GF-D8 (cell line): Measurements from ENCODE around the gene HPS4.

ENCODE experiments used
- DNase-seq: peaks from one replicate; lab custom pipeline; 2025; lab: John Stamatoyannopoulos, UW

The HPS4 gene

DNA sequence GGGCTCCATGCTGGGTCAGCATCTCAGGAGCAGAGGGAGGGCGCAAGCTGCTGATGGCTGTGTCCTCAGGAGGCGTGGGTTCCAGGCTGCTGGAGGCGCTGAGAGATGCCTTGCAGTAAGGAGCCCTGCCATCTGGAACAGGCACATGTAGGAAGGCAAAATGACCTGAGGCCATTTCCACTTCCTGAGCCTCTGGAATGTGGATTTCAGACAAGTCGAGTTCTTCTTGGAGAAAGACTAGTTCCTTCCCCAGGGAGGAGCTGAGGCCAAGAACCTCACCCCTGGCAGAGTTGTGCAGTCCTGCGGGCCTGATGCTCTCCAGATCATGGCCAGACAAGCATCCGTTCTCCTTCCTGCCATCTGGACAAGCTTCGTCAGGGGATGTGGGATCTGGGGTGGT lies 19.3 kb downstream of the HPS4 start:
- DNase-seq = no peak

DNA sequence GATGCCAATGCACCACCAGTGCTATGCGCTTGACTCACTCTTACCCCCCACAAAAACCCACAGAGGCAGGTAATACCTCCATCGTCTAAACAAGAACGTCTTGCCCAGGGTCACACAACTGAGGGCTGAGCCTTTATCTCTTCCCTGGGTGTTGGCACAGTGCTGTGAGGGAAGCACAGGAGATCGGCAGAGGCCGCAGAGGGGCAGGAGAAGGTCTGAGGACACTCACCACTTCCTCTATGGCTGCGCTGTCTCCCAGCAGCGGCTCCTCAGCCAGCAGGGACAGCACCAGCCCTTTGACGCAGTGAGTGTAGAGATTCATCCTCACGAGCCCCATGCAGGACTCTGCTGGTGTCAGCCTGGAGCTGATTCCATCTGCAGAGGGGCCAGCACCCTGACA lies 19.9 kb downstream of the HPS4 start:
- no peak for DNase-seq

DNA sequence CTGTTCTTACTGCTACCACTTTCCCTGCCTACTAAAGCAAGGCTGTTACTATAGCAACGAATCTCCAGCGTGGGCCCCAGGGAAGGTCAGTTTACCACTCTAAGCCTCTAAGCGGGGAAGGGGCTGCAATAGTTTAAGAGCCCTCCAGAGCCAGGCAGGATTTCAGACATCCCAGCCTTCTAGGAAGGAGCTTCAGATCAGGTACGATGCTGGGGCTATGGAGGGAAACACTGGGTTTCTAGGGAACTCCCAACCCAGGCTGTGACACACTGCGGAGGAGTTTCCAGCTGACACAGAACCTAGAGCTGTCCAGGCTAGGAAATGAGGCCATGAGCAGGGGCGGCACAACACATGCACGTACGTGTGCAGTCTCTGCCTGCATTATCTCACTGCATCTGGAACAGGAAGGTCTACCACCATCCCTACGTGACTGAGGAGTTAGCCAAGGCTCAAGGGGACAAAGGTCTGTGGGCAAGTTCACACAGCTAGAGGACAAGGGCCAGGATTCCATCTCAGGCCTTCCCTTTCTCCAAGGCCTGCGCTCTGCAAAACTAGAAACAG lies 20.4 kb downstream of the HPS4 start:
- no peak for DNase-seq

DNA sequence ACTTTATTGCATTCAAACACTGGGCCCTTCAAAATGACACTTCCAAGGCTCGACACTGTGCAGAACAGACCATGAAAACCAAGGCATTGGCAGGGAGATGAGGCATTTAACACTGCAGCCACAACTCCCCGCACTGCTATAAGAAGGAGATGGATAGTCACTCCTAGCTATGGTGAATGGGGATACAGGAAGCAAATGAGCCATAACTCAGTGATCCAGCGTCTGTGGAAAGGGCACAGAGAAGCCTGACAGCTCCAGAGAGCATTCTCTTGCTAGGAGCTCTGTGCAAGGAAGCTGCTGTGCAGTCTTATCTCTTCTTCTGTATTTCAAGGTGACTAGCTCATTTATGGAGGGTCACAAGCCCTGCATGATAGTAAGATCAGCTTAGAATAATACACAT lies 20.9 kb downstream of the HPS4 start:
- DNase-seq = no peak

DNA sequence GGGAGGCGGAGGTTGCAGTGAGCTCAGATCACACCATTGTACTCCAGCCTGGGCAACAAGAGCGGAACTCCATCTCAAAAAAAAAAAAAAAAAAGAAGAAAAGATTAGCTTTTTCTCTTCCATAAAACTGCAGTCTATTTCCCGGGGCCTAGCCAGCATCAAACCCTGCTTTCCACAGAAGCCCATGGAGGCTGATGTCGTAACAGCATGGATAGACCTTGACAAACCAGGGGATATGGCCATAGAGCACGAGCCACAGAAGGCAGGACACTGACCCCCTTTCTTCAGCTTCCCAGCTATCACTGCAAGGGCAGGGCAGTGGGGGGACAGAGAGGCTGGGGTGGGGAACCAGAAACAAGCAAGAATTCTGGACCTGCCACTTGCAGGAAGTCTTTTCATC lies 21.5 kb downstream of the HPS4 start:
- no peak for DNase-seq

DNA sequence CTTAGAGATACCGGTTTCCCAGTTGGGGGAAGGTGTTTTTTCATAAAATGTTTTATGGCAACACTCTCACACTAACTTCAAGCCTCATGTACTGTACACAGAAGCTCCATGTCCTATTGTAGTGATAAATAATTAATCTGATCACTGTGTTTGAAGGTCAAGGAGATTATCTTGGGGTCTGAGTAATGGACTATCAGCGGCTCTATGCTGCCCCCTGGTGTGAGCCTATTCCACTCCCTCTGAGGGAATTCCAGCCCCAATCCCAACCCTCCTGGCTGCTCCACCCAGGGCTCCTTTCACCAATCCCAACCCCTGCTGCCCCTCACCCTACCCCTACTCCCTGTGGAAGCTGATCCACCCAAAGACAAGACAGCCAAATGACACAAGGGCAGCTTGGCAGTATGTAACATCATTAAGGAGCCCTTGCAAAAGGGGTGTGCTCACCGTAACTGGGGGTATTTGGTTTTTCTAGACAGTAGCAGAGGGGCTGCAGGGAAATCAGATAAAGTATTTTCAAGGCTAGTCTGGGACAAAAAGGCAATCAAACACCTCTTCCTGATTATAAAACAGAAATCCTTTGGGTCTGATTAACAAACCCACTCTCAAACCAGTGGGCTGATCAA lies 22.3 kb downstream of the HPS4 start:
- DNase-seq = no peak

DNA sequence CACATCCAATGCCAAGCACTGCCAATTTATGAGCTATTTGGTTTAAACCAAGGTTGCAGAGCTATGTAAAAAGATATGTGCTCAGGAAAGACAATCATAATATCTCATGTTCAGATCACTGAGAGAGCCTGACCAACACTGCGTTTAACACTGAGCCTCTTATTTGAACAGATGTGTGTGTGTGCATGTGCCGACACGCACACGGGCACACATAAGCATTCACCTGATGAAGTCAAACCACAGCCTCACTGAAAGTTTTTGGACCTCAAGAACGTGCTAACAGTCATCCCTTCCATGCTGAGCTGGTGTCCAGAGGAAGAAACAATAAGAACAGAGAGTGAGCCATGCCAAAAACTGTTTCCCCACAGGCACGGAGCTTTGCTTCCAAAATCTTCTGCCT lies 23.4 kb downstream of the HPS4 start:
- no peak for DNase-seq

DNA sequence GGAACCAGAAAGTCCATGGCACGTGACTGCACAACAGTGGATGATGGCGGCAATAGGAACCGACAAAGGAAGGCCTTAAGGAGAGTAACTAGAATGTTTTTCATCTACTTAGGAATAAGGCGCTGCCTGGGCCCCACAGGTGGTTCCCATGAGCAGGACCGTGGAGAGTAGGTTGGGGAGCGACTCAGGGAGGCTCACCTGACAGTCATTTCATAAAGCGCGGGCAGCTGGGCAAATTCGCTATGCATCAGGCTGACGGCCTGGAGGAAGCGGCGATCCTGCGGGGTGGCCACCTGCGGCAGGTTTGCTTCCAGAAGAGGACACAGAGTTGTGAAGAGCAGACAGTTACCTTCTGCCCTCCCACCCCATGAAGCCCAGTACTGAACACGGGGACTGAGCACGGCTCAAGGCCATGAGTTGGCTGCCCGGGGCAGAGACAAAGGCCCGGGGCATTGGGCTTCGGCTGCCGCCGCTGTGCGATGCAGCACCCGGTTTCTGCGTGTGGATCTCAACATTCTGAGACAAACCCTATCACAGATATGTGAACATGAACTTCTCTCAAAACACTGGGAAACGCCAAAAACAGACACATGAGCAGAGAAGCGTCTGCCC lies 25.8 kb downstream of the HPS4 start:
- no peak for DNase-seq

DNA sequence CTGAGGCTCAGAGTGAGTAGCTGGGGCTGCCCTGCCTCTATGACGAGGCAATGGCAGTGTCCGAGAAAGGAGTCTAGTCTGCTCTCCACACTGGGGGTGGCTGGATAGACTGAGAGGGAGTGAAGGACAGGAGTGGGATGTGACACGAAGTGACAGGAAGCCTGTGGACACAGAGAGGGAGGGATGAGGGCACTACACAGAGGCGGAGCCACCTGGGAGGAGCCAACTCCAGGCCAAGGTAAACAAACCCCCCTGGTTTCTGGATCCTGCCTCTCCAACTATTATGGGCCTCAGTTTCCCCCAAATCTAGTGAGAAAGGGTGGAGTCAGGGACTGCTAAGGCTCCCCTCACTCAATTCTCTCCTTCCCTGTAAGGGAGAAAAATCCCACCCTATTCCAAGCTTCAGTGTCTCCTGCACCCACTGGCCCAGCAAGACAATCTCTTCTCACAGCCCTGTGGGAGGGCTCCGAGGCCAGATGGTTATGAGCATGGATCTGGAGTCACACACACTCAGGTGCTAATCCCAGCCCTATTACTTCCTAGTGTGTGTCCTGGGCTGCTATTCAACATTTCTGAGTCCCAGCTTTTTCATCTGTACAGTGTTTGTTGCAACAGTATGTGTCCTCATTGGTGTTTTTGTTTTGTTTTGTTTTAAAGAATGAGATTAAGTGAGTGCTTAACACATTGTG lies 29.6 kb downstream of the HPS4 start:
- no peak for DNase-seq

DNA sequence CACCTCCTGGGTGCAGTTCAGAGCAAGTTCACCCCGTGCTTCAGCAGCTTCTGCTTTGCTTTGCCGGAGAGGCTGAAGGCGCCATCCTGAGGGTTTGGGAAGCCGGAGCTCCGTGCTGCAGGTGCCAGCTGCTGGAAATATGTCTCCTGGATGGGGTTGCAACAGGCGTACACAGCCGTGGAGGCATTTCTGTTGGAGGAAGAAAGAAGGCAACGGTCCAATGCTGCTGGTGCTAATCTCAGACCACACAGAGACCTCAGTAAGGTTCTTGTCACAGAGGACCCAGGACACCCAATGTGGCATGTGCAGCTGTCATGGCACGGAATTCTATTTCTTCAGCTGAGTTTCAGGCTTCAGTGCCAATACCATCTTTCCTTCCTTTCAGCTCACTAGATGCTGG lies 30.4 kb downstream of the HPS4 start:
- DNase-seq = no peak

DNA sequence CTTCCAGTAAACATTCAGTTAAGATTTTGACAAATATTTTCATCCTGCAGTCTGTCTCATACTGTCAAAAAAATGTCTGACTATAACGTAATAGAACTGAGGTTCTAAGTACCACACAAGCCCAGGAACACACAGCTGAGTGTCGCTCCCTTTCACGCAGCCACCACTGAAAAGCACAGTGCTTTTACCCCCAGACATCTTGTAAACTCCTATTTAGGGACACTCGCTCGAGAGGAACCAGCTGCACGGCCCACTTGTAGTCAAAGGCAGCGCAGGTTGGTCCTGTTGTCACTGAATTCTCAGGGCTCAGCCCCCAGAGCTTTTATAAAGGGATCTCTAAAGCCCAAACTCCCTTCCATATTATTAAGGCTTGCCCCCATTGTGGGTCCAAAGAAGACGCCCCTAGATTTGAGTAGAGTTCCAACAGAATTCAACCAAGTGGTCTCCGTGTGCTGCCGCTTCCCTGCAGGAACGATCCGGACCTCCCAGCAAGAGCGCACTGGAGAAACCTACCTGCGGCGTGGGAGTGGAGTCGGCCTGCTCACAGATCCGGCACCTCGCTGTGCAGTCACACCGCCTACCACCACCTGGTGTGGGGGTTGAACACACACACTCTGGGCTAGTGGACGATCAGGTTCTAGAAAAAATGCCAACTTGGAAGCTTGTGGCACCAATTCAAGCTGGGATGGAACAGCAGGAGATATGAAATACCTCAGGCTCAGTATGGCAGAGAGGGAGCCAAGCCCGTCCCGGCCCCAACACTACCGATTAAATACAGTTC lies 31.2 kb downstream of the HPS4 start:
- no peak for DNase-seq

DNA sequence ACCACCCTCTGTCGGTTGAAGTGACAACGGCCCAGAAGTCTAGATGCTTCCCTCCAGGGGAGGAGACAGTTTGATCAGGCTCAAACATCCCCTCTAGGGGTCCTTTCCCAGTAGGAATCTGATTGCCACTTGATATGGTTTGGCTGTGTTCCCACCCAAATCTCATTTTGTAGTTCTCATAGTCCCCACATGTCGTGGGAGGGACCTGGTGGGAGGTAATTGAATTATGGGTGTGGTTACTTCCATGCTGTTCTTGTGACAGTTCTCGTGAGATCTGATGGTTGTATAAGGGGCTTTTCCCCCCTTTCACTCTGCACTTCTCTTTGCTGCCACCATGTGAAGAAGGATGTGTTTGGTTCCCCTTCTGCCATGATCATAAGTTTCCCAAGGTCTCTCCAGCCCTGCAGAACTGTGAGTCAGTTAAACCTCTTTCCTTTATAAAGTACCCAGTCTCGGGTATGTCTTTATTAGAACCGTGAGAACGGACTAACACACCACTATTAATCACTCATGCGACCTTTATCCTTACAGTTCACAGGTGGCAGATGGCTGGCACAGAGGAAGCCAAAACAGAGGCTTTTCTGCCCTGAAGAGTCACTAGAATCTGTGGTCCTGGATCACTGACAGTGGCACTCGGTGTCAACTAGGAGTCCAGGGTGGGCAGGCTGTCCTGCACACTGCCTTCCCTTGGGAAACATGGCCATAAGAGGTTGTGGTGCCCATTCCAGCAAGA lies 33.0 kb downstream of the HPS4 start:
- no peak for DNase-seq

DNA sequence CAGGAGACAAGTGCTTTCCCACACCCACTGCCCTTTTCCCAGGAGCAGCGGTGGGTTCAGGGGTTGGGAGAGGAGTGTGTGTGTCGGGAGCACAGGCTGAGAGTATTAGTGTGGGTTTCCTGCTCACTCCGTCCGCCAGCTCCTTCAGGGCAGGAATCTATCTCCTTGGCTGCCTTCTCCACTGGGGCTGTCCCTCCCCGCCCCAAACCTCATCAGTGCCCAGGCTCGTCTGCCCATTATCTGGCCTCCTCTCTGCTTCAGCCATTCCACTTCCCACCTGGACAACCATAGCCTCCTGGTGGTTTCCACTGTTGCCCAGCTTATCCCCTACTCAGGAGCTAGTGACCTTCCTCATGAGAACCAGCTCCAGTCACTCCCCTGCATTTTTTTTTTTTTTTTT lies 34.6 kb downstream of the HPS4 start:
- no peak for DNase-seq

DNA sequence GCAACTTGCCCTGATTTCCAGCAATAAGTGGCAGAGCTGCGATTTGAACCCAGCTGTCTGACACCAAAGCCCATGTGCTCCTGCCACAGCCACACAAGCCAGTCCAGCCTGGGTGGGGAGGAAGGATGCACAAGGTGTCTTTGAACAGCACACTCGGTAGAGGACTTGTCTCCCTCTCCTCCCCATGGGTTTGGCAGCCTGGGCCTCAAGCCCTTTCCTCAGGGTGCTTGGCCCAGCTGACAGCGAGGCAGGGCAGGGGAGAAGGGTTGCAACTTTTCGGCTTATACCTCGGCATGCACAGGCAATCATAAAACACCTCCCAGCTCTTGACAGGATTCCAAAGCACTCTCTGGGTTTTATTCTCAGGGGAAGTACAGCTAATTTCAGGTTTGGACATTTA lies 35.2 kb downstream of the HPS4 start:
- DNase-seq = no peak

DNA sequence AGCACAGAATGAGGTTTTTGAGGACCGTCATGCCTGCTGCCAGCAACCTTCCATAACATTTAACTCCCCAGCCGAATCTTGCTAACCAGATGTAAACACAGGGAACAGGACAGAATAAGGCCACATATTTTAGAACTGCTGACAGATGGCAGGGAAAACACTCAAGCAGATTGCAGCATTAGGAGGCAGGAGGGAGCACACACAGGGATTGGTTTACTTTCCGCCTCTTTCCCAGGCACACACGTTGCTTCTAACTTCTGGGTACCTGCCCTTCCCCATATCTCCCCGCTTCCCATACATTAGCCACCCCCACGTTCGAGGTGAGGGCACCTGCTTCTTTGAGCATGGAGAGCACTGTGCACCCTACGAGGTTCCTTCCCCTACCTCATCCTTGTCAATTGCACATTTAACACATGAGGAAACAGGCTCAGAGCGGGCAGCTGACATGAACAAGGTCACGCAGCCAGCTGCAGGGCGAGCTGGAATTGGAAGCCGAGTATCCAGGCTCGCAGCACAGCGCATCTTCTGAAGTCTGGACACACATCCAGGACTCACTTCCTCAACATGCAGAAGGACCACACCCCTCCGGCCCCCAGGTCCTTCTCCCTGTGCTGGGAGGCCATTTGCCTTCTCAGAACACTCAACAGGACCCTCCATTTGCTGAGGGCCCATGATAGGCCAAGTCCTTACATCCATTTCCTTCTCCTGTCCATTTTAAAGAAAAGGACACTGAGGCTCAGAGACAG lies 35.8 kb downstream of the HPS4 start:
- no peak for DNase-seq

DNA sequence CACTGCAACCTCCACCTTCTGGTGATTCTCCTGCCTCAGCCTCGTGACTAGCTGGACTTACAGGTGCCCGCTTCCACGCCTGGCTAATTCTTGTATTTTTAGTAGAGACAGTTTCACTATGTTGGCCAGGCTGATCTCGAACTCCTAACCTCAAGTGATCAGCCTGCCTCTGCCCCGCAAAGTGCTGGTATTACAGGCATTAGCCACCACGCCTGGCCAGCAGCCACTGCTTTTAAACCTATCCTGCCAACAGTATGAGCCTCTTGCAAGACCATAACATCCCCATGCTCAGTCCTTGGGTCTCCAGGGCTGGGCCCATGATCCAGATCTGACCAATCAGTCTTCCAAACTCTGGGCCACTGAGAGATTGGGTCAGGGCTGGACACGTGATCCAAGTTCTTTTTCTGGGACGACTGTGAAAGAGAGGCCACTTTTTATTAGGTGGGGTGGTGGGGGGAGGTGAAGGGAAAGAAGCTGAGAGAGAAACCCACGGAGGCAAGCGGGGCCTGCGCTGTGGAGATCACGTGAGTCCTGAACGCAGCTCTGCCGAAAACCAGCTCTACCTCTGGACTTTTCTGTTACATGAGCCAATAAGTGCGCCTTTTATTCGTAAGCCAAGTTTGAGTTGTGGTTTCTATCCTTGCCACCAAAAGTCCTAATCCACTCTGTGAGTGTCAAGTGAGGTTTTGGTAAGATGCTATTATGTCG lies 36.6 kb downstream of the HPS4 start:
- no peak for DNase-seq

DNA sequence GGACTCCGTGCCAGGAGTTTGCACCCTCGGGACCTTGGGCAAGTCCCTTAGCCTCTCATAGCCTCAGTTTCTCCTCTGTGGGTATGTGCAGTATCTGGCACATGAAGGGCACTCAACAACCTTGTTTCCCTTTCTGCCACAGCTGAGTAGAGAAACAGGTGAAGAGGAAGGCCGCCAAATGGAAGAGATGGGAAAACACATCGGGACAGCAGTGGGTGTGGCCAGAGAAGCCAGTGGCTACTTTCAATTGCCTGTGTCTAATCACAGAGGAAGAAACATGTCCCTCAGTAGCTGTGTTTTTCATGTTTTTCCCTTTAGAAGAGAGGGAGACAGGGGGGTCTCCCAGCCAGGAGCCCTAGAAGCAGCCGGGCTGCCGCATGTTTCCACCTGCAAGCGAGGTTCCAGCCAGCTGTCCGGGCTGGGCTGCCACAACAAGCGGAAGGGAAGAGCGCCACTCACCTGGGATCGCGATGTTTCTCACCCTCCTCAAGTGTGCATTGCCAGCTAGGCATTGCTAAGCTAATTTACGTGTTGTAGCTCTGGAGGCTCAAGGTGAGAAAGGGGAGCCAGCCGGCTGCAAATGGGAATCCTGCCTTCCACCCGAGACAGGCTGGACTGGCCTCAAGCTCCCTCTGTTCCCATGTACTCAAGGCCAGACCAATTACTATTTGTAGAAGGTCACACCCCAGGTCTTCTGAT lies 37.9 kb downstream of the HPS4 start:
- no peak for DNase-seq

DNA sequence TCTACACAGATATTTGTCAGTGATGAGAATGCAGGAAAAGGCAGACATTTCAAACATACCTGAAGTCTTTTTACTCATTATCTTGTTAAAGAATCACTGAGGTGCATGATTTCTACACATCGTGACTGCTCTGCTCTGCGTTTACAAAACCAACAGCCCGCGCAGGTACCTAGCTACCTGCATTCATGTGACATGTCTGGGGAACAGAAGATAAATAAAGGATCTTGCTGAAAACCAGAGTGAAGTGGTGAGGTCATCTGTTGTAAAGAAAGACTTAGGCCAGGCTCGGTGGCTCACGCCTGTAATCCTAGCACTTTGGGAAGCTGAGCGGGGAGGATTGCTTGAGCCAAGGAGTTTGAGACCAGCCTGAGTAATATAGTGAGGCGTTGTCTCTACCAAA lies 38.8 kb downstream of the HPS4 start:
- no peak for DNase-seq

DNA sequence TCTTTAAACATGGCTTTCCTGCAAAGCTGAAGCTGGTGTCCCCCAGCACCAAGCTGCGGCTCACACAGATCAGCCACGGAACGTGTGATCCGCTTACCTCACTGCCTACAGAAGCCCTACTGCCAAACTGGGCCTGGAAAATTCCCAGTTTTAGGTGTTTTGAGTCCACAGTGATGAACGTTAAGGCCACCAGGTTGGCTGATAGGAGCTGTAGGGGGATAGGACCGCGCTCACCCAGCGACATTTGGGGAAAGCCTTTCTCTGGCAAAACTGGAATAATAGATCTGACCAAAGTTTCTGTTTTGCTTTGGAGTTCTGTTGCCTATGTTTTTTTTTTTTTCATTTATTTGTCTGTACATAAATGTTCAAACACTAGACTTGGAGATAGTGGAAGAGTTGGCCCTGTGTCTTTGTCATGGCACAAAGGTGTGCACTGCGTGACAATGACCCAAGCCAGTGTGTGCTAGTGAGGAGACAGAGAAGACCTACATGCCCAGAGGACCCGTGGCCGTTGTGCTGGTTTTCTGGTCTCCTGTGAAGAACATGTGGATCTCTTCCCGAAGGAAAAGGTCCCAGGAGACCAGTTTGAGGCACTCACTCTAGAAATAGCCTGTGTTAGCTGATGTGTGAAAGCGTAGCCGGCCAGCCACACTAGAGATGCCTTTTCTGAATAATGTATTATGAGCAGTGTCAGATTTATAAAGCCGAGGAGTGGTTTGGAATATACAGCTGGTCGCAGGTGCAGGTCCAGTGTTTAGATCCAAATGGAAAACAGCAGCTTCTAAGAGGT lies 39.5 kb downstream of the HPS4 start:
- DNase-seq = no peak
